Brain microvascular endothelial cell (primary cell): ENCODE measurements around the gene KRT10.
A peak's percentile ranks its signal among the peaks of the same experiment; 100 is the strongest.

Source experiments
- DNase-seq: peaks from one replicate; pipeline ENCODE4 v3.0.0-alpha.2; 2020
- H3K27ac ChIP-seq: fragments of 250-450 bp; sonication (Bioruptor Pico); 2 replicates; pipeline ENCODE4 v1.5.1; 2020; ENCODE audit warnings: mild to moderate bottlenecking, moderate library complexity
- H3K27me3 ChIP-seq: fragments of 250-450 bp; sonication (Bioruptor Pico); replicated peaks from 2 replicates; pipeline ENCODE4 v1.5.1; 2020; ENCODE audit warnings: mild to moderate bottlenecking
- H3K36me3 ChIP-seq: fragments of 250-450 bp; sonication (Bioruptor Pico); replicated peaks from 2 replicates; pipeline ENCODE4 v1.5.1; 2020; ENCODE audit warnings: mild to moderate bottlenecking
- H3K4me3 ChIP-seq: 2 replicates; pipeline ENCODE4 v1.5.1; 2011; ENCODE audit warnings: low read depth, mild to moderate bottlenecking, control low read depth, low read length, moderate library complexity
- CTCF ChIP-seq: IDR thresholded peaks from 2 replicates; pipeline ENCODE4 v1.5.1; 2011; ENCODE audit warnings: low read depth, mild to moderate bottlenecking, moderate library complexity, low read length, control low read depth, inconsistent platforms; ENCODE audit errors: missing control alignments
- in situ Hi-C: cut with HindIII; loops from 2 replicates; pipeline ENCODE4 v1.10.0; 2017; ENCODE audit warnings: low sequenced_read_pairs, low pct_ligation_motif_present

The KRT10 gene

GRCh38 chr17:40791787-40792436 lies 30.5 kb downstream of the KRT10 start:
- Histone ChIP-seq H3K27ac (no peak overlapping the region), H3K4me3 (no peak overlapping the region), H3K36me3 (no peaks in the 10 kb centered on the region), H3K27me3 (no peaks in the 10 kb centered on the region)
- in situ Hi-C loops = no loop called here
- TF ChIP-seq CTCF = peak; percentile 56
- peak; percentile 17 for DNase-seq

DNA sequence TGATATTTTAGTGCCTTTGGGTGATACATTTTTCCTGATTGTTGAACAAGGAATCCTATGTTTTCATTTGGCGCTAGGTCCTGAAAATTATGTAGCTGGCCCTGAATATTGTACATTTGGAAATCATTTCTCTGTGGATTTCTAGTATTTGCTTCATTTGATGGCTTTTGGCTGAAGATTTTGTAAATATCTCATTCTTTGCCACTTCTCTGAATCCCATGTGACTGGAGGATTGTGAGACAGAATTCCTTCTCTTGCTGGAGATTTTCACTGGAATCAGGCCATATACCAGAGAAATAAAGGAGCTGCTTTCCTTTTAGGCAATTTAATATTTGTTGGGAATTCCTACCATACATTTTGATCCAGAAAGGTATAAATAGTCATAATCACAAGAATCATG lies 31.3 kb downstream of the KRT10 start:
- no peak for TF ChIP-seq CTCF
- no peaks in the 10 kb centered on the region for H3K27me3 ChIP-seq
- no peak overlapping the region for H3K4me3 ChIP-seq
- in situ Hi-C loops = no loop called here
- H3K36me3 ChIP-seq = no peaks in the 10 kb centered on the region
- no peak overlapping the region for H3K27ac ChIP-seq
- DNase-seq = no peak

- in situ Hi-C loops = no loop called here
- TF ChIP-seq CTCF = no peak
- Histone ChIP-seq H3K27me3 (peaks cover 7% of the 10 kb centered on the region), H3K27ac (no peak within 1 kb of the TSS), H3K4me3 (no peak within 1 kb of the TSS), H3K36me3 (no peaks in the 10 kb centered on the region)
- no peak for DNase-seq
Measured at GRCh38 chr17:40782450-40782849, 40.0 kb downstream of the KRT10 start, which contains the start of gene KRT27. TSS of gene KRT27 (minus strand) at chr17:40782550. CDS start at chr17:40782493, 57 bp downstream.

- Histone ChIP-seq H3K27ac (no peak overlapping the region), H3K4me3 (peak overlapping the region; percentile 15), H3K27me3 (peaks cover 11% of the 10 kb centered on the region), H3K36me3 (no peaks in the 10 kb centered on the region)
- in situ Hi-C loops = no loop called here
- DNase-seq = no peak
- TF ChIP-seq CTCF = no peak
Measured at GRCh38 chr17:40779181-40779909, 43.1 kb downstream of the KRT10 start.

DNA sequence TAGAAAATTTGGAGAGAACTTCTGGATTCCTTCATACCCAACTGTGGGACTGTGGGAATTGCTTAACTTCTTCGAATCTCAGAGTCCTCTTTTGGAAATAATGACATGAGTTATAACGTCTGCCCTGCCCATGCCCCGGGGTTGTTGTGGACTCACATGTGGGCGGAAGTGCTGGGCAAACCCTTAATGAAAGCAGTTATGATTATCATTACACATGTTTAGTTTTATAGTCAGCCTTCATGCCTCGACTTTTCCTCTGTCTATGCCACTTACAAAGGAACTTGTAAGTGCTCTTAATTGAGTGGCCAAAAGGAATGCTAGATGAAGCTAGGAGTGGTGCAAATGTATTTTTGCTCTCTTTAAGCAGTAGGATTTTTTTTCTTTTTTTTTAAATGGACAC lies 44.0 kb downstream of the KRT10 start:
- no peak overlapping the region for H3K27ac ChIP-seq
- peaks cover 11% of the 10 kb centered on the region for H3K27me3 ChIP-seq
- no peak overlapping the region for H3K4me3 ChIP-seq
- no peak for DNase-seq
- no peak for TF ChIP-seq CTCF
- in situ Hi-C loops = no loop called here
- H3K36me3 ChIP-seq = no peaks in the 10 kb centered on the region
